Measurements from ENCODE around the gene TEX14.

The TEX14 gene

GRCh38 chr17:58580671-58581070 is 111.2 kb downstream of the TEX14 start:
- TF ChIP-seq CTCF (IDR thresholded peaks at IDR 0.05; ENCODE audit: extremely low read depth, missing control alignments) = no peak

GRCh38 chr17:58577696-58578095 is 114.1 kb downstream of the TEX14 start:
- peak; percentile 64 for TF ChIP-seq CTCF (IDR thresholded peaks at IDR 0.05; ENCODE audit: extremely low read depth, missing control alignments)
- DNase-seq (ENCODE audit: low spot score) = peak; percentile 66

More at GRCh38 chr17:58580671-58581070, 111.2 kb downstream of the TEX14 start:
- no peak for DNase-seq (ENCODE audit: low spot score)

GRCh38 chr17:58576679-58577367 is 115.0 kb downstream of the TEX14 start:
- peak; percentile 9 for DNase-seq (ENCODE audit: low spot score)

GRCh38 chr17:58575511-58575910 is 116.3 kb downstream of the TEX14 start:
- no peak for DNase-seq (ENCODE audit: low spot score)

More at GRCh38 chr17:58576679-58577367, 115.0 kb downstream of the TEX14 start:
- no peak for TF ChIP-seq CTCF (IDR thresholded peaks at IDR 0.05; ENCODE audit: extremely low read depth, missing control alignments)

GRCh38 chr17:58574025-58574424 is 117.8 kb downstream of the TEX14 start:
- TF ChIP-seq CTCF (IDR thresholded peaks at IDR 0.05; ENCODE audit: extremely low read depth, missing control alignments) = no peak

More at GRCh38 chr17:58575511-58575910, 116.3 kb downstream of the TEX14 start:
- TF ChIP-seq CTCF (IDR thresholded peaks at IDR 0.05; ENCODE audit: extremely low read depth, missing control alignments) = no peak

GRCh38 chr17:58572846-58573245 is 119.0 kb downstream of the TEX14 start:
- no peak for DNase-seq (ENCODE audit: low spot score)
- no peak for TF ChIP-seq CTCF (IDR thresholded peaks at IDR 0.05; ENCODE audit: extremely low read depth, missing control alignments)

More at GRCh38 chr17:58574025-58574424, 117.8 kb downstream of the TEX14 start:
- DNase-seq (ENCODE audit: low spot score) = peak; percentile 17

GRCh38 chr17:58570758-58571157 is 121.1 kb downstream of the TEX14 start:
- no peak for TF ChIP-seq CTCF (IDR thresholded peaks at IDR 0.05; ENCODE audit: extremely low read depth, missing control alignments)
- DNase-seq (ENCODE audit: low spot score) = no peak

All from GM20000 (cell line).